Nucleus accumbens (tissue), 56 donors: ENCODE results near the gene ERN1.

ENCODE experiments used
- DNase-seq, 56 donors: peaks; one replicate each; lab custom pipeline; 2025; lab: John Stamatoyannopoulos, UW

ERN1 gene

GRCh38 chr17:64067657-64068056 lies 62.3 kb downstream of the ERN1 start:
- DNase-seq = no peak

DNA sequence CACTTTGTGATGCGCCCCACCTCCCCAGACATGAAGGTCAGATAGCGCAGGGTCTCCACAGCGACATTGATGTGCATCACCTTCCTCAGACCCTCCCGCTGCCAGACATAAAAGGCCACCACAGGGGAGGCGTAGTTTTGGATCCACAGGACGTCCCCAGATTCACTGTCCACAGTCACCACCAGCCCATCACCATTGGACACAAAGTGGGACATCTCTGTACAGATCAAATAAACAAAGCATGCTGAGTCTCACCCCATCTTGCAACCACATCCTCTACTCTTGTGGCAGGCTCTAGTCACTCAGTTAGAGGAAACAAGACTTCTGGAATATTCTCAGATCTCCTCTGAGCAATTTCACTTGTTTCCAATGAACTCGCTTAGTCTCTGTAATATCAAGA lies 63.2 kb downstream of the ERN1 start:
- no peak for DNase-seq

DNA sequence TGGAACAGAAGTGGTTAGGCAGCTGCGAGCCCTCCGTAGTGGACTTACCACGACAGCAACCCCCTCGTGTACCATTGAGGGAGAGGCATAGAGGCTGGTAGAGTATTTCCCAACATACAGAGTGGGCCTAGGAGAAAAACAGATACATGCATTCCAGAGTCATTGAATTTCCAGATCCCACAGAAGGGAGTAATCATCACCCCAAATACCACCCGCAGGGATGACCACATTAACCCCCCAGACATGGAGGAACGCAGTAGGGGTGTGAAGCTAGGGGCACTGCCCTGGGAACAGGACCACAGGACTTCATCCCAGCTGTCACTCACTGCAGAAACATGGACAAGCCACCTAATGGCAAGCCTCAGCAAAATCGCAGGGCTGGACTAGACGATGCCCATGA lies 64.8 kb downstream of the ERN1 start:
- no peak for DNase-seq

DNA sequence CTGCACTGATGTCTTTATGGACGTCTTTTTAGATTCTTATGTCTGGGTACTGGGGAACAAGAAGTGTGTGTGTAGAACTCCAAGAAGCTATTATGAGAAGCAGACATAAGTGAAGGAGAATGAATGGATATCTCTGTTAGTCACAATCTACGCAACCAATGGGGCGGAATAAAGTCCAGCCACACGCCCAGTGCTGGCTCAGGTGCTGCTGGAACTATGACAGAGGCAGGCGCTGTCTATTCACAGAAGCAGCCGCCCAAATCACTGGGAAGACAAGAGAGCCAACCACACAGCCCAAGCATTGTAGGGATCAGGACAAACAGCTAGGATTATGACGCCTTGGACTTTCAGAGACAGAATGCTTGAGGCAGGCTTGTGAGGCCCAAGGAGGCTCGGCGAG lies 65.6 kb downstream of the ERN1 start:
- DNase-seq = no peak

- DNase-seq = peak in 3 of 56 donors; percentile 3 to 24 (median 5)
Observed at GRCh38 chr17:64063766-64064224, 66.1 kb downstream of the ERN1 start.

- DNase-seq = no peak
Observed at GRCh38 chr17:64063088-64063487, 66.9 kb downstream of the ERN1 start.

GRCh38 chr17:64061178-64061898 lies 68.6 kb downstream of the ERN1 start:
- DNase-seq = no peak

GRCh38 chr17:64060331-64060730 lies 69.6 kb downstream of the ERN1 start:
- no peak for DNase-seq

DNA sequence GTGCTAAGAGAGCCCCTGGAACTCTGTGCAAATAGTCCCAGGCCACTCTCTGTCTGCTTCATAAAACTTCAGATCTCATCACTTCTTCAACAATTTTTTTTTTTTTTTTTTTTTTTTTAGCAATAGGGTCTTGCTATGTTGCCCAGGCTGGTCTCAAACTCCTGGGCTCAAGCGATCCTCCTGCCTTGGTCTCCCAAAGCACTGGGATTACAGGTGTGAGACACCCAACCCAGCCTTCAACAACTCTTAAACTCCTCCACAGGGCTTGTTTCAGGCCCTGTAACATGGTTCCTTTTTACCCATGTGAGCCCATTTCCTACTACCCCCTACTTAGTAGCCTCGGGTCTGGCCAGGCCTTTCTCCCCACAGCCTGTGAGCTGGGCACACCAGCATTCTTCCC lies 70.2 kb downstream of the ERN1 start:
- no peak for DNase-seq

- no peak for DNase-seq
Observed at GRCh38 chr17:64058621-64059020, 71.3 kb downstream of the ERN1 start.

DNA sequence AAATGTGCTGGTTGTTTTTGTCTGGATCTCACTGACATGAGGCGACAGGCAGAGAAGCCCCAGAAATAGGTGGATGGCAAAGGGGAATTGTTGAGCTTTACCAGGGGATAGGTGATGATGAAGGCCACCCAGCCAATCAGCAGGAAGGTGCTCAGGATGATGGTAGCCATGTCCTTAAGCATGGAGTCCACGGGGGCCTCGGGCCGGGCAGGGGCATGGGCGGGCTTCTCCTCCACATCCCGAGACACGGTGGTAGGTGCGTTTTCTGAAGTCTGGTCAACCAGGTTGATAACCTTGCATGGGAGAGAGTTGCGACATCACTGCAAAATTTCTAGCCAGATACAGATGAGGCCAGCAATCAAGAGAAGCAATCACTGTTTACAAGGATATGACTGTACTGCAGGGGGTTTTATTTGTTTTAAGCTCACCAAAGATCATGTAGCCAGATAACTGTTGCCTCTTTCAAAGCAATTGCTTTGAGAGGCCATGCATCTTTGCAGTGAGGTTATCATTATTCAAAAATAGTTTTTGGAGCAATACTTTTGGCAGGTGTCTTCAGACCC lies 72.2 kb downstream of the ERN1 start:
- DNase-seq = no peak

GRCh38 chr17:64056269-64057005 lies 73.5 kb downstream of the ERN1 start:
- DNase-seq = no peak

- DNase-seq = no peak
Observed at GRCh38 chr17:64055183-64056142, 74.5 kb downstream of the ERN1 start.

DNA sequence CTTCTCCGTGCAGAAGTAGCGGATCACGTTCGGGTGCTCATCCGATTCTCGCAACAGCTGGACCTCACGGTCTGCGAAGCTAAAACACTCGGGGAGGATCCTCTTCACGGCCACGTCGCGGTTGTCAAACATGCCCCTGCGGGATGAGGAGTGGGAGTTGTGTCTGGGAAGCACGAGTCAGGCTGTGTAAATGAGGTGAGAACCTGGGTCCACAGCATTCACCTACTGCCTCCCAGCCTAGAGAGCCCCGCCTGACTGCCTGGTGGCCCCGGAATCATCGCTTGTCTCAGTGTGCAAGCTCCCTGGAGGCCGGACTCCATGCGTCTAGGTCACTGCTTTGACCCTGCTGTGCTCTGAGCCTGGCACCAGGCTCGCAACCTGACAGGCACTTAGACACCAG lies 75.6 kb downstream of the ERN1 start:
- no peak for DNase-seq

DNA sequence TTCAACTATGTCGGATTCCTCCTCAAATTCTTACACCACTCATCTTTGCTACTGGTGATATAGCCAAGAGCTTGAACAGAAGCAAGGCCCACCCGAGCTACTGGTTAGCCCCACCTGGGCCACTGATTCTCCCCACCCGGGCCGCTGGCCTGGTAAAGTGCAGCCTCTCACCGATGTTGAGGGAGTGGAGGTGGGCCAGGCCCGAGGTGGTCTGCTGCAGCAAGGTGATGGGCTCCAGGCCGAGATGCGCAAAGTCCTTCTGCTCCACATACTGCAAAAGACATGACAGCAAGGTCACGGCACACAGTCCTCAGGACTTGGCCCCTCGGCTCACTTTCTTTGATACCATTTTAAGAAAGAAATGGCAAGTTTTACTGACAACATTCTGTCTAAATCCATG lies 76.8 kb downstream of the ERN1 start:
- DNase-seq = no peak

GRCh38 chr17:64051153-64051552 lies 78.8 kb downstream of the ERN1 start:
- no peak for DNase-seq

DNA sequence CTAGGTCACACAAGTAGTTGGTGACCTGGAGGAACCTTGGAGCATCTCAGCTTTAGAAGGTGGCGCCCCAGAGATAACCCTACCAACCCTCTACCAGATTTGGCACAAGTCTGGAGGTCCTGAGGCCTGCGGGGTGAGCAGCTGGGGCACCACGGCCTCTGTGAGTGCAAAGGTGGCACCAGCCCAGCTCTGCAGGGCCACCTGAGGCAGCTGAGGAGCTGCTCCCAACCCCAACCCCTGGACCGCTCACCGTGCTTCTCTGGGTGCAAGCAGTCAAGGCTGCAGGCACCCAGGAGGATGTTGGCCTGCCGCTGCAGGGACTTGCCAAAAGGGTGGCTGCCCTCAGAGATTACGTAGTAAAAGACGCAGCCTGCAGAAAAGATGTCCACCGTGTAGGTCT lies 81.1 kb downstream of the ERN1 start:
- DNase-seq = no peak

DNA sequence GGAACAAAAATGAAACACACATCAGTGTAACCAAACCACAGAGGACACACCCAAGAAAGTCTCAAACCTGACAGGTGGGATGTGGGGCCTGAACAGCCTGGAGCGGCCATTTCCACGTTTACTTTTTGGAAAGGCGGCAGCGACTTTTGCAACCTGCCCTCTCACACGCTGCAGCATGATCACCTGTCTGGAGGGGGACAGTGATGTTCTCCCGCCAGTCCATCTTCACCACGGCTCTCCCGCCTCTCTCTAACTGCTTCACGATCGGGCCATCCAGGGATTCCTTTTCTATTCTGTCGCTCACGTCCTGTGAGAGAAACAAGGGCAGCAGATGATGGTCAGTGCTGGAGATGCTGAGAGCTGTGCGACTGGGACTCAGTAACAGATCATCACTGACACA lies 84.8 kb downstream of the ERN1 start:
- no peak for DNase-seq

DNA sequence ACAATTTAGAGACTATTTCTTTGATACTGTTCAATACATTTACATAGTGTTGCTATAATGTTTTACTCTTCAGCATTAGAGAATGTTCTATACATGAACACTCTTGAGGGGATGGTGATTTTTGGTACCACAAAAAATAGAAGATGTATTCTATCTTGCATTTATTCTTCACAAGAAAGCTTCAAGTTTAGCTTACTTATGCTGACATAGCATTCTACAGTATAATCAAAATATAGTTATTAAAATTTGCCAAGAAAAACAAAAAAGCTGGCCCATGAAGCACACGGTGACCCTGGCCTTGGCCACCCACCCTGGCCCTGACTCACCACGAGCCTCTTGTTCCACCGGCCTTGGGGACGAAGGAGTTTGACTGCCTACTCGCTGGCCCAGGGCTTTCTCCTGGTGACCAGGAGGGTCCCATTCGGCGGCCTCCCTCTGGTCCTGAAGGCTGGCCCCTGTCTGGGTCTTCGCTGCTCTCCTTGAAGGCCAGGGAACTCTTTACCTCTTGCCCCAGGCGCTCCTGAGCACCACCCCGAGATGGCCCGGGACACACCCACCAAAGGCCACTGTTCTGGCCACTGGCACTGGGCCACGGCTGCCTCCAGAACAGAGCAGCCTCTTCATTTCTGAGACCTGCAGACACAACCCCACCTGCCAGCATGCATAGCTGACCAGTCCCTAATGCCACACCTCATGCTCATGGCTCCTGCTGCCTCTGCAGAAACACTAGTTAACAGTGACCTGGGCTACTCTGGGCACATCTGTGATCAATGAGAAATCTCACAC lies 87.1 kb downstream of the ERN1 start:
- no peak for DNase-seq

GRCh38 chr17:64041912-64042311 lies 88.0 kb downstream of the ERN1 start:
- no peak for DNase-seq
